ENCODE results near the gene NOXRED1. TPM values are rescaled to one million over a fixed set of nuclear protein-coding genes. Genes with fewer than 3 reads are reported as not detected.

NOXRED1 gene
- total RNA-seq, 4 donors from 2014 or later, result not detected

DNA sequence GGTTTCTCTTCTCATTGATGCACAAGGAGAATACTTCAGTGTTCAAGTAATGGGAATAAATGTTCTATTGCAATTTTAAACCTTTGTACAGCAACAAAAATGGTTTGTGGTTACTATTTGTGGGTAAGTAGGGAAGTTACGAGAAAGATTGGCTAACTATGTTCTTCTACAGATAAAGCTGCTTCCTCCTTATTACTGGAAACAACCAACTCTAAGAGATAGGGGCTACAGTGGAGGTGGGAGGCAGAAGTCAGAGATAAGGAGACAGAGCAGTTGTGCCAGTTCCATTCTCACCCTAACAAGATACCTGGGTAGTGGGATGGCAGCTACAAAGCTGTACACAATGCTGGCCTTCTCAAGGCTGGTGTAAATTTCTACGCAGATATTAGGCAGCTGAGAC lies 16.2 kb downstream of the NOXRED1 start:
- ATAC-seq, result no peak
- H3K27ac ChIP-seq, result no peak overlapping the region
- no peak overlapping the region for H3K4me3 ChIP-seq
- no peaks in the 10 kb centered on the region for H3K9me3 ChIP-seq
- no peaks in the 10 kb centered on the region for H3K4me1 ChIP-seq
- no peaks in the 10 kb centered on the region for H3K36me3 ChIP-seq
- 81 to 100% methylated on average over 2 of the region's 2 CpGs for WGBS, 2 donors (ENCODE audit: low coverage in 1 of 2)
- H3K27me3 ChIP-seq, result no peaks in the 10 kb centered on the region
- no peak for TF ChIP-seq CTCF (IDR thresholded peaks at IDR 0.05)
- TF ChIP-seq POLR2A (IDR thresholded peaks at IDR 0.05), result no peak
- no peak for TF ChIP-seq EP300 (IDR thresholded peaks at IDR 0.05)
- no peak for TF ChIP-seq POLR2AphosphoS5 (IDR thresholded peaks at IDR 0.05)

- TF ChIP-seq EP300 (IDR thresholded peaks at IDR 0.05), result no peak
- no peak for TF ChIP-seq POLR2A (IDR thresholded peaks at IDR 0.05)
- no peak for TF ChIP-seq POLR2AphosphoS5 (IDR thresholded peaks at IDR 0.05)
- no peak for TF ChIP-seq CTCF (IDR thresholded peaks at IDR 0.05)
- no peak overlapping the region for H3K27ac ChIP-seq
- H3K4me1 ChIP-seq, result no peaks in the 10 kb centered on the region
- H3K9me3 ChIP-seq, result no peaks in the 10 kb centered on the region
- no peak for ATAC-seq
- H3K27me3 ChIP-seq, result no peaks in the 10 kb centered on the region
- H3K36me3 ChIP-seq, result no peaks in the 10 kb centered on the region
- WGBS, 2 donors (ENCODE audit: low coverage in 1 of 2), result 21 to 36% methylated on average over 4 to 6 of the region's 6 CpGs
- H3K4me3 ChIP-seq, result no peak overlapping the region
These were observed 16.6 kb downstream of the NOXRED1 start for GRCh38 chr14:77406718-77407117.

GRCh38 chr14:77406086-77406485 lies 17.2 kb downstream of the NOXRED1 start:
- no peak overlapping the region for H3K4me3 ChIP-seq
- no peaks in the 10 kb centered on the region for H3K9me3 ChIP-seq
- WGBS, 2 donors (ENCODE audit: low coverage in 1 of 2), result 48 to 53% methylated on average over 2 to 3 of the region's 3 CpGs
- TF ChIP-seq POLR2AphosphoS5 (IDR thresholded peaks at IDR 0.05) (no peak), EP300 (IDR thresholded peaks at IDR 0.05) (no peak), CTCF (IDR thresholded peaks at IDR 0.05) (no peak), POLR2A (IDR thresholded peaks at IDR 0.05) (no peak)
- no peaks in the 10 kb centered on the region for H3K36me3 ChIP-seq
- ATAC-seq, result no peak
- H3K27me3 ChIP-seq, result no peaks in the 10 kb centered on the region
- no peaks in the 10 kb centered on the region for H3K4me1 ChIP-seq
- H3K27ac ChIP-seq, result no peak overlapping the region

DNA sequence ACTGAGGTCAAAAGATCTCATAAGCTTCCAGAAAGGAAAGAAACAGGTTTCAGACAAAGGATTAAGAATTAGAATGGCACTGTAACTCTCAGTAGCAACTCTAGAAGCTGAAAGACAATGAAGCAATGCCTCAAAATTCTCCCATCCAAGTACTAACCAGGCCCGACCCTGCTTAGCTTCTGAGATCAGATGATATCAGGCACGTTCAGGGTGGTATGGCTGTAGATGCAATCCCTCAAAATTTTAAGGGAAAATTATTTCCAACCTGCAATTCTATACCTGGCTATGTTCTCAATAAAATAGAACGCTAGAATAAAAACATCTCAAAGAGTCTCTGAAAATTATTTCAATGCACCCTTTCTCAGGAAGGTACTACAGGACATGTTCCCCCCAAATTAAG lies 19.6 kb downstream of the NOXRED1 start:
- Histone ChIP-seq H3K36me3 (no peaks in the 10 kb centered on the region), H3K27ac (no peak overlapping the region), H3K4me1 (no peaks in the 10 kb centered on the region), H3K27me3 (no peaks in the 10 kb centered on the region), H3K4me3 (no peak overlapping the region), H3K9me3 (no peaks in the 10 kb centered on the region)
- TF ChIP-seq CTCF (IDR thresholded peaks at IDR 0.05), result no peak
- no peak for TF ChIP-seq POLR2AphosphoS5 (IDR thresholded peaks at IDR 0.05)
- no peak for TF ChIP-seq EP300 (IDR thresholded peaks at IDR 0.05)
- TF ChIP-seq POLR2A (IDR thresholded peaks at IDR 0.05), result no peak
- 85 to 95% methylated on average over 3 of the region's 3 CpGs for WGBS, 2 donors (ENCODE audit: low coverage in 1 of 2)
- no peak for ATAC-seq

- WGBS, 2 donors (ENCODE audit: low coverage in 1 of 2), result 68 to 69% methylated on average over 6 of the region's 6 CpGs
- no peak for TF ChIP-seq POLR2AphosphoS5 (IDR thresholded peaks at IDR 0.05)
- no peak for TF ChIP-seq CTCF (IDR thresholded peaks at IDR 0.05)
- no peak overlapping the region for H3K27ac ChIP-seq
- ATAC-seq, result no peak
- no peaks in the 10 kb centered on the region for H3K4me1 ChIP-seq
- no peaks in the 10 kb centered on the region for H3K9me3 ChIP-seq
- no peaks in the 10 kb centered on the region for H3K36me3 ChIP-seq
- no peak overlapping the region for H3K4me3 ChIP-seq
- no peaks in the 10 kb centered on the region for H3K27me3 ChIP-seq
These were observed 23.1 kb downstream of the NOXRED1 start for GRCh38 chr14:77400216-77400615.
